ENCODE measurements around the gene MPG.
"Not testable (repeated sequence)": the region's sequence is repeated elsewhere in the genome, so short reads cannot be mapped to it uniquely, and the experiment has no call there.

MPG gene

DNA sequence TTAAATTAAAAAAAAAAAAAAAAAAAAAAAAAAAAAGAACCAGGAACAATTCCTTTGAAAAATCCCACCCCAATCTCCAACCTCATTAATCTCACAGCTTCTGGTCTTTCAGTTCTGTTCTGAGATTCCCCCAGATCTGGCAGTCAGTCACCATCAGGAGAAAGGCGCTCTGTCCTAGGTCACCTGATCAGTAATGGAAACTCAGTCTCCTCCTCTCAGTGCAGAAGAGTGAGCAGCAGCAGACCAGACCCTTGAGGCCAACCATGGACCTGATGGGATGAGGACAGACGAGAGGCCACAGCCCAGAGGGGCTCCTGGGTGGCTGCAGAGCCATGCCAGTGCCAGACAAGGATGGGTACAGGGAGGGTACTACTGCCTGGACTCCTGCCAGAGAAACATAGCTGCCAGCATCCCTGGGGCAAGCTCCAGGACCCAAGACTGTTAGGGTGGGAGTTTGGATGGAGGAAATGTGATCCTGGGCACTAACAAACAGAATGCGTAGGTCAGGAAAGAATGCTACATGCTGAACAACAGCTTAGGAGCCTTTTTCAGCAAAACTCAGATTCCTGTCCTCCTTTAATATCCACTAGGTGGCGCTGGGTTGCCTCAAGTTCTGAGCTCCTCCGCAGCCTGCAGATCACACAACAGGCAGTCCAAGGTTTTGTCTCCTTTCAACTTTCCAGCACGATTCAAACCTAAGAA is 28.7 kb downstream of the MPG start:
- H3K4me3 ChIP-seq (ENCODE audit: low read depth, low read length) = no peak overlapping the region

DNA sequence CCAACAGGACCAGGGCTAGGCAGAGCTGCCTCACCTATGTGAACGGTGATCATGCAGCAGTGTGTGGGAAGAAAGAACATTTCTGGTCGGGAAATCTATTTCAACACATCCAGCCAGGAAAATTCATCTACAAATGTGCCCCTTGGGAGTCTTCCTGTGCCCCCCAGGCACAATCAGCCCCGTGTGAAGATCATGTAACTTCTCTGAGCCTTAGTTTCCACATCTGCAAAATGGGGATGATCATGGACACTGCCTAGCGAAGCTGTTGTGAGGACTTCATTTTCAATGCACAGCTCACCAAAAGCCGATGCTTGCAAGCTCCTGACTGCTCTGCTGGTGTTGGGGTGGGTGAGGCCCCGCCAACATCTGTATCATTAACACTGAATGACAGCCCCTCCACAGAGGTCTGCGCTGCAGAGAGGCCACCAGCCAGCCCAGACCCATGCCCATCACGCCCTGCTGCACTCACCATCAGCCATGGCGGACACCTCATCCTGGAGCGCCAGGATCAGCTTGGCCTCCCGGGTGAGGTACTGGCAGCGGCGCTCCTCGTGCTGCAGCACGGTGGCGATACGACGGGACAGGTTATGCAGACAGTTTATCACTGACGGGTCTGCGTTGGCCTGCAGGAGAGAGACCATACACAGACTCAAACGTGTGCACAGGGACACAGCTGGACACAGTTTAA is 34.3 kb downstream of the MPG start:
- H3K4me3 ChIP-seq (ENCODE audit: low read depth, low read length) = no peak overlapping the region

DNA sequence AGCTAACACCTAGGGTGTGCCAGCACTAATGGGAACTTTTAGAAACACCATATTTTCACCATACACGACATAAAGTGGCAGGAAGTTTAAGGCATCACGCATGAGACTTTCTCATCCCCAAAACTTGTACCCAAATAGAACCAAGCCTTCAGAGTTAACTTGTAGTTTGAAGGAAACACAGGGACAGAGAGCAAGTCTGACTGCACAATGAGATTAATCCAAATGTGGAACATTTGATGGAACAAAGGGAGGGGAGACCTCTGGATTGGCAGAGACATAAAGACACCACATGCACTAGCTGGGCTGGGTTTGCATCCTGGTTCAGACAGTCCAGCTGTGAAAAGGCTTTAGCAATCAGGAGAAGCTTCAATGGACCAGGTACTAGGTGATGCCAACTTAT is 36.3 kb downstream of the MPG start:
- no peak overlapping the region for H3K4me3 ChIP-seq (ENCODE audit: low read depth, low read length)

DNA sequence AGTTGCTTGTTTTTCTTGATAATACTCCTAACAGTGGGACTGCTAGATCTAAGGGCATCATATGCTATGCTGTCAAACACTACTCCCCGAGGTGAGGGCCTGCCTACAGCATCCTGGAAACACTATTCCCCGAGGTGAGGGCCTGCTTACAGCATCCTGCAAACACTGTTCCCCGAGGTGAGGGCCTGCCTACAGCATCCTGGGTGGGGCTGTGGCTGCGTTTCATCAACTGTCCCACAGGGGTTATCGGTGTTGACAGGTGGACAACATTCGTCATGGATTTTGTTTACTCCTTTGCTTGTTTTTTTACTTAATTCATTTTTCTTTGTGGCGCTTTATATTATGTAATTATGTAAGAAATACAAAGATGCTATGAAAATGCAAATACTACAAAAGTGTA is 38.0 kb downstream of the MPG start:
- no peak overlapping the region for H3K4me3 ChIP-seq (ENCODE audit: low read depth, low read length)

DNA sequence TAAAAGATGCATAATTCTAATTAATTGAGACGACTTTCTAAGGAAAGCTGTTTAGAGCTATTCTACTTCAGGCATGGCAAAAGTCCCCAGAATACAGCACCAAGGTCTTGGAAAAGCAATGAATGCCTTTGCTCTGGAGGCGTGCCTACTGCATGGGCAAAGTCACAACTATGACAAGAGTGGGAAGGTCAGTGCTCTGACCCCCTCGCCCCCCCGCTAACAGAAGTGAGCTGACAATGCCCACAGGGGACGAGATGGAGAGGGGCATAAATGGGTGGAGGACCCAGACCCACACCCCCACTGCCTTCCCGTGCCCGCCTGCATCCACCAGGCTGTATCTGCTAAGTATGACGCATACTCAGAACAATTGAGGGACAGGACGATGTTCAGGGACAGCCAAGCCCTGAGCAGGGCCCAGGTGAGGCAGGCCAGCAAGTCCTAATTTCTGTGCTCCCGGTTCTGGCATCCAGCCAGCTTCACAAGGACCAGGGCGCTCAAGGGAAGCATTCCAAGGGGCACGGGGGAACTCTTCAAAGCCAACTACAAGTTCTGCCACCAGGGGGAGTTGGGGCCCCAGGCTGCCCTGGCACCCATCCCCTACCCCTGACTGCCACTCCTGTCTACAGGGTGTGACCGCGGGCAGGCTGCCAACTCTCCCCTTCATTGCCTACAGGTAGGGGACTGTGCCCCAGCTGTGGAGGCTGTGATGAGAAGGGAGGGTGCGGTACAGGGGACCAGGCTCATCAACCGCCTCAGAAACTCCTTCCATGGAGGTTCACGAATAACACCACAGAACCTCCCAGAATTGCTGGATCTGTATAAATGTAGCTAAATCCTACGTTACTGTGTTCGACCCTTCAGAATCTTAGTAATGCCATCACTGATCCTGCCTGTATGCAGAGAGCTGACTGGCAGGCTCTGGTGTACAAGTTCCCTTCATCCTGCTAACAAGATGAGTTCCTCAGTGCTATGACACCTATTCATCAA is 39.6 kb downstream of the MPG start:
- H3K4me3 ChIP-seq (ENCODE audit: low read depth, low read length) = no peak overlapping the region

DNA sequence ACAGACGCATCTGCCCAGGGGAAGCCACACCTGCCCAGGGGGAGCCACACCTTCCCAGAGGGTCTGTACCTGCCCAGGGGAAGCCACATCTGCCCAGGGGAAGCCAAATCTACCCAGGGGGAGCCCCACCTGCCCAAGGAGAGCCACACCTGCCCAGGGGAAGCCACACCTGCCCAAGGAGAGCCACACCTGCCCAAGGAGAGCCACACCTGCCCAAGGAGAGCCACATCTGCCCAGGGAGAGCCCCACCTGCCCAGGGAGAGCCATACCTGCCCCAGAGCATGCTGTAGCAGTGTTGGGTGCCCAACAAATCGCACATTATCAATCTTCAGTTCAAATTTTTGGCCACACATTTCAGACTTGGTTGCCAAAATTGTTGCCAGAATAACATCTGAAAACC is 40.8 kb downstream of the MPG start:
- no peak overlapping the region for H3K4me3 ChIP-seq (ENCODE audit: low read depth, low read length)

DNA sequence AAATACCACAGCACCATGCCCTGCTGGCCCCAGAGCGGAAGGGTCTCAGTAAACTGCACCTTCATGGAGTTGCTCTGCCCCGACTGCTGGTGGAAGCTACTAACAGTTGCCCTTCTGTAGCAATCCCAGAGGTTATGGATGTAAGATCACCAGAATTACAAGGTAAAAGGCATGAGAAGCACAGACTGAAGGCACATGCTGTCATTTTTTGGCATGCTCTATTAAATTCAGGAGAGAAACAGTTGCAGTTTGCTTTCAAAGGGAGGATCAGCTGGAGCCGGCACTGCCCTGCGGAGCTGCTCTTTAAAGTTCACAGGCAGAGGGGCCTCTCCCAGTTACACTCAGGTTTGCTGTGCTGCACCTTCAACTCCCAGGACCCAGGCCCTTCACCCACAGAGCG is 41.3 kb downstream of the MPG start:
- H3K4me3 ChIP-seq (ENCODE audit: low read depth, low read length) = no peak overlapping the region

DNA sequence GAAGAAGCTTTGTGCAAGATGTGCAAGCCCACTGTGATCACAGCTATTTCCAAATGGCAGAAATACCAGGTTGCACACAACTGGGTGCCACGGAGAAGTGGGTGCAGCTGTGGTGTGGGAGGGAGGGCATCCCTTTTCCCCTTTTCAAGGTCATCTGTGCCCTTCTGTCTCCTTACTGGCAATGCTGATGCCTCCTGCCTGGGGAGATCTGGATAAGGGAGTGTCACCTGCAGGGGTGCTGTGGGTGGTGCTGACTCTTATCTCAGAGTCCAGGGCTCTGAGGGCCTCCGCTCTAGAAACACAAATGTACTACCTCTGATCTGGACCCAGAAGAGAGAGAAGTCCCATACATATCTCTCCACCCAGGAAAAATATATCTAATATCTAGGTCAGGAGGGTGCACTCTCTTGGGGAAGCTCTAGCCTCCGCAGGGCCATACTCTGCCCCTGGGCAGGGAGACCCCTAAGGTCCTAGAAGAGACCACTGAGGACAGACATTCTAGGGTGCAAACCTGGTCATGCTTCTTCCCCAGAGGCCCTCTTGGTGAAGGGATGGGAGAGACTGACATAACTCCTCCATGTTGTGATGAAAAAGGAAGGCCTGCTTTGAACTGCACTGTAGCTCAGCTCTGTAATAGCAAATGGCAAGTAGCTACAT is 41.9 kb downstream of the MPG start:
- no peak overlapping the region for H3K4me3 ChIP-seq (ENCODE audit: low read depth, low read length)

DNA sequence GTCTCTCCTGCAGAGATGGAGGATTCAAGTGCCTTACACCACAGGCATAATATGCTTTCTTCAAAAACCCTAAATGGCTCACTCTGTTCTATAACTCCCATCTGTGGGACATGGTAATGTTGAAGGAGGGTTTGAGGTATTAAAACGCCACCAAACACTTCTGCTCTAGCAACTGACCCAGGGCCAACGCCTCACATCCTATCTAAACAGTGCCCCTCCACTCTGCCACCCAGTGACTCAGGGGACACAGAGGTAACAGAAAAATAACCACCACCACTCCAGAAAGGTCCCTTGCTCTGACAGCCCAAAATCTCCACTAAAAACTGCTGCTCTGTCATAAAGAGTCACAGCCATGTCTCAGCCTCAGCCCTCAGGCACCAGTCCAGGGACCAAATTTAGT is 42.7 kb downstream of the MPG start:
- H3K4me3 ChIP-seq (ENCODE audit: low read depth, low read length) = no peak overlapping the region

DNA sequence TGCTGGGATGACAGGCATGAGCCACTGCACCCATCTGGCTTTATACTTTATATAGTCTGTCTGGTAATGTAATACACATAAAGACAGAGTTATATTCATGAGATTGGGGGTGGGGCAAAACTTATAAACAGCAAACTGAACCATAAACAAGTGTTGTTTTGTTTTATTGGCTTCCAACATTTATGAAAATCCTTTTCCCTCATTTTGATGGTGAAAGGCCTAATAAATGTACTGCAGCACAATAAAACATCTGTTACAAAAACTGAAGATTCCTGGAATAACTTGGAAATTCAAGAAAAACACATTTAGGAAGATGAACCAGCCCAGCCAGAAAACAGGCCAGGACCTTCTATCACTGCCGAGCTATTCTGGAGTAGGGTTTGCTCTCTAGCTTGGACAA is 44.3 kb downstream of the MPG start:
- no peak overlapping the region for H3K4me3 ChIP-seq (ENCODE audit: low read depth, low read length)

DNA sequence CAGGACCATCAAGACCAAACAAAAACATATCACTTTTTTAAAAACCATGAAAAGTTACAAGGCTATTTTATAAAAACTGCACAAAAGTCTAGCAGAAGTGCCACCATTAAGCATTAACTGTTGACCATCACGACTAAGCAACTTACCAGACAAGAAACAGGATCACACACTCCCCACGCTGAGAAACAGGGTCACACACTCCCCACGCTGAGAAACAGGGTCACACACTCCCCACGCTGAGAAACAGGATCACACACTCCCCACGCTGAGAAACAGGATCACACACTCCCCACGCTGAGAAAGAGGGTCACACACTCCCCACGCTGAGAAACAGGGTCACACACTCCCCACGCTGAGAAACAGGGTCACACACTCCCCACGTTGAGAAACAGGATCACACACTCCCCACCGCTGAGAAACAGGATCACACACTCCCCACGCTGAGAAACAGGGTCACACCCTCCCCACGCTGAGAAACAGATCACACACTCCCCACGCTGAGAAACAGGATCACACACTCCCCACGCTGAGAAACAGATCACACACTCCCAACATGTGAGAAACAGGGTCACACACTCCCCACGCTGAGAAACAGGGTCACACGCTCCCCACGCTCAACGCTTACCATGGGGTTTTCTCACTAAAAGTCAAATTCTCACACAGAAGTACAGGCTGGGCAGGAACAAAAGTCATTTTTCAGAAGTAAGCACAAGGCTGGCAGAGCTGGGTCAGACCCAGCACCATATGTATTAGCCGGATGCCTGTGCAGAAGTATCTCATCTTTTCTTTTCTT is 45.7 kb downstream of the MPG start:
- H3K4me3 ChIP-seq (ENCODE audit: low read depth, low read length) = not testable (repeated sequence)

DNA sequence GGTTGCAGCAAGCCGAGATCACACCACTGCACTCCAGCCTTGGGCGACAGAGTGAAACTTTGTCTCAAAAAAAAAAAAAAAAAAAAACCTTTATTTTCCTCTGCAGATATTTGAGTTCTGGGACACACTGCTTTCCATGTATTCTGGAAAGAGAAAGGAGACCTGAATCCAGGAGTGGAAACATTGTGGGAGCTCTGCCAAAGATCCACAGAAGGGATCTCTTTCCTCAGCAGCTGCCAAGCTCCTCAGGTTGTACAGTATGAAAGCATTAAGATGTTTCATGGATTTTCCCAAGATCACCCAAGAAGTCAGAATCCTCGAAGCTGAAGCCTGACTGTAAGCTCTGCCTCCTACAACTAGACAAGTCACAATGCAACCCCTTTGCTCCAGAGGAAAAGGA is 47.0 kb downstream of the MPG start:
- H3K4me3 ChIP-seq (ENCODE audit: low read depth, low read length) = no peak overlapping the region

DNA sequence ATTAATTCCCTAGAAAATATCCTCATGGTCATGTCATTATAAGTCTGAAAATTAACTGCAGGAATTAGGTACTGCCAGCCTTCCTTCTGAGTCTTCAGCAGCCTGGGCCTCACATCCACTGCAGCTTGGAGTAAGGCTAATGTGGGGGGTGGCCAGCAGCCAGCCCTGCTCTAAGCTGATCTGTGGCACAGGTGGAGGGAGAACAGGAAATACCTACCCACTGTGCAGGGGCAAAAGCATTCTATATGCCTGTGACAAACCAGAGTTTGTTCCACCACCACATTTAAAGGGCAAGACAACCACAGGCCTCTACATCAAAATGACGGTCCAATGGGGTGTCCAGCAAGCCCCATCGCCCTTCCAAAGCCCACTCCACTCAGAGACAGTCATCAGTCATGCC is 51.0 kb downstream of the MPG start:
- H3K4me3 ChIP-seq (ENCODE audit: low read depth, low read length) = no peak overlapping the region

DNA sequence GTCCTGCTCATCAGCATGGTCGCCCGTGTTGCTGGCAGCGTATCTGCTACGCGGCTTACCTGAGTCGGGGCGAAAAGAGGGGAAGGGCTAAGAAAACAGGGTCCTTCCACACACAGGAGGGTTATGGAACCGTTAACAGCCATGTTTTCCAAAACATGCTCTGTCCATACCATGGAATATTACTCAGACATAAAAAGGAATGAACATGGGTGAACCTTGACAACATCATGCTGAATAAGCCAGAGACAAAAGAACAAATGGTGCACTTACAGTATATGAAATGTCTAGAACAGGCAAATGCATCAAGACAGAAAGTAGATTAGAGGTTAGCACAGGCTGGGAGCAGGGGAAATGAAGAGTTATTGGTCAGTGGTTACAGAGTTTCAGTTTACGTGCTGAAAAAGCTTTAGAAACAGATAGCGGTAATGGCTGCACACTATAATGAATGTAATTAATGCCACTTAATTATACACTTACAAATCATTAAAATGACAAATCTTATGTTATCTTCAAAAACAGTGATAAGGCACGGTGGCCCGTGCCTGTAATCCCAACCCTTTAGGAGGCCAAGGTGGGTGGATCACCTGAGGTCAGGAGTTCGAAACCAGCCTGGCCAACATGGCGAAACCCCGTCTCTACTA is 52.6 kb downstream of the MPG start:
- H3K4me3 ChIP-seq (ENCODE audit: low read depth, low read length) = no peak overlapping the region

DNA sequence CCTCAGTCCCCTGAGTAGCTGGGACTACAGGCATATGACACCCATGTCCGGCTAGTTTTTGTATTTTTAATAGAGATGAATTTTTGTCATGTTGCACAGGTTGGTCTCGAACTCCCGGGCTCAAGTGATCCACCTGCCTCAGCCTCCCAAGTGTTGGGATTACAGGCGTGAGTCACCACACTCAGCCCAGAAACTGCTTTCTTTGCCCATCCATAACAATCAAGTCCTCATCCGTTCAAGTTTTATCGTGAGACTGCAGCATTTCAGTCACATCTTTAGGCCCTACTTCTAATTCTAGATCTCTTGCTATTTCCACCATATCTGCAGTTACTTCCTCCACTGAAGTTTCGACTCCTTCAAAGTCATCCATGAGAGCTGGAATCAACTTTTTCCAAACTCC is 54.1 kb downstream of the MPG start:
- H3K4me3 ChIP-seq (ENCODE audit: low read depth, low read length) = no peak overlapping the region

DNA sequence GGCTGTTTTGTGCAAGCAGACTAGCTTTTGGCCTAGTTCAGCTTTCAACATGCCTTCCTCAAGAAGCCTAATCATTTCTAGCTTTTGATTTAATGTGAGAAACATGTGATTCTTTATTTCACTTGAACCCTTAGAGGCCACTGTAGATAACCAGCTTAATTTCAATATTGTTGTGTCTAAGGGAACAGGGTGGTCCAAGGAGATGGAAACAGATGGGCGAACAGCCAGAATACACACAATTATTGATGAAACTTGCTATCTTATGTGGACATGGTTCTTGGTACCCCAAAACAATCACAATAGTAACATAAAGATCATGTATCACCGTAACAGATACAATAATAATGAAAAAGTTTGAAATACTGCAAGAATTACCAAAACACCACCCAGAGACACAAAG is 55.7 kb downstream of the MPG start:
- no peak overlapping the region for H3K4me3 ChIP-seq (ENCODE audit: low read depth, low read length)

Data from iPS-11a (cell line).